Left ventricle myocardium superior (tissue), 1 donor: ENCODE measurements around the gene ITGAV. TPM values are rescaled to one million over a fixed set of nuclear protein-coding genes. Genes with fewer than 3 reads are reported as not detected.

Experiments used
- ATAC-seq: fragments of 200-7000 bp; cut with Tn5 transposase; one replicate; pipeline ENCODE4 v1.9.1; 2020; ENCODE audit warnings: mild to moderate bottlenecking, moderate library complexity
- DNase-seq: peaks from one replicate; pipeline ENCODE4 v3.0.0-alpha.2; 2020
- intact Hi-C: fragments of 100-400 bp; cut with micrococcal nuclease; formaldehyde crosslinking; loops from one replicate; pipeline ENCODE4 v1.11.0; 2022
- total RNA-seq: library from RNA; stranded (reverse); fragmentation: NEBNext Ultra II Directional; extraction: Animal tissue kit (Norgen Biotek cat#: 25700); gene quantifications from one replicate; pipeline ENCODE4 v1.2.1, GENCODE V29; 2021
- donor health status: DM: no; HTN: yes; CAD: no; lungs with severe emphysema.

ITGAV gene
- total RNA-seq, 1 donor from 2014 or later, result 143 TPM

GRCh38 chr2:186607660-186608324, 17.9 kb downstream of the ITGAV start:
- intact Hi-C loops, result no loop called here
- ATAC-seq, result peak; percentile 91
- DNase-seq, result no peak

- intact Hi-C loops, result no loop called here
- DNase-seq, result no peak
- no peak for ATAC-seq
Measured at GRCh38 chr2:186610785-186611184, 20.9 kb downstream of the ITGAV start.

DNA sequence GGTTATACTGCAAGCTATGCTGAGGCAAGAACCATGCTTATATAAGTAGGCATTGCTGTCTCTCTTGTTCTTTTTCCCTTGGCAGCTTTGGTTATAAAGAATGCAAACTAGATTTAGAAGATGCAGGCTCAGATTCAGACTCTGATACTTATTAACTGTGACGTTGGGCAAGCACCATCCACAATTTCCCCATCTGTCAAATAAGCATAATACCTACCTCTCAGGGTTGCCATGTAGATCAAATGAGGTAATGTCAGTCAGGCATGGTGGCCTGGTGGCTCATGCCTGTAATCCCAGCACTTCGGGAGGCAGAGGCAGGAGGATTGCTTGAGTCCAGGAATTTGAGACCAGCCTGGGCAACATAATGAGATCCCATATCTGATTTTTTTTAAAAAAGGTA, 21.7 kb downstream of the ITGAV start:
- intact Hi-C loops, result no loop called here
- ATAC-seq (no peak), DNase-seq (no peak)

GRCh38 chr2:186612026-186612425, 22.2 kb downstream of the ITGAV start:
- no peak for DNase-seq
- no peak for ATAC-seq
- intact Hi-C loops, result no loop called here

DNA sequence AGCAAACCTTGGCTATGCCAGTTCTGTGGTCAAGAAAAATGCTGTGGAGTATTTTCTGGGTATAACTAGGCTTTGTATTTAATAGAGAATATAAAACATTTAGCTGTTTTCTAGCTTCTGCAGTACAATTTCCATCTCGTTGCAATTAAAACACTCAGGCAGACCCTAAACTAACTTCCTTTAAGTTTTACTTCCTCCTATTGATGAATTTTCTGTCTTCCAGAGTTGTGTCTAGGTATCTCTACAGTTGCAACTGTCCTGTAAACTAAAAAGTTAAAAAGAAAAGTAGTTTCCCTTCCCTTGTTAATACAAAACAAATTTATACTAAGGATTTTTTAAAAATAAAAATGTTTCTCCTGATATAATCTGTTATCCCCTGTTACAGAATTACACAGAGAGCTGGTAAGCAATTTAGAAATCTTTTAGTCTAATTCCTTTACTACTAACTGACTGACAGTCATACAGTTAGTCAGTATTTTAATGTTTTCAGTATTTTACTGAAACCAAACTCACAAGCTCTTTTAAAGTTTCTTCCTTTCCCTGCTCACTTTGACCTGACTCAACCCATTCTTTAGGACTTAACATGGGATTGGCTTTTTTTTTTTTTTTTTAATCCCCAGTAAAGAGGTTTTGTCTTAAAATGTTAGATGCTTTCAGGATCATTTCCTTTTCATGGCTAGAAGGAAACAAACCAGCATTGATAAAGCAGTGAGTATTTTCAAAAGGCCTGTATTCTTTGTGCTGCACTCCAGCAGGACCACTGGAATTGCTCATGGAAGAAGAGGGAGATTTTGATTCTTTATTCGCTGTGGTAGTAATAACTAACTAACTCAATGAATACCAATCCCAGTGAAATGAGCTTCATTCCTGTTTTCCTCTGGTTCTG, 22.9 kb downstream of the ITGAV start:
- DNase-seq, result no peak
- intact Hi-C loops, result no loop called here
- ATAC-seq, result no peak

- DNase-seq (no peak), ATAC-seq (no peak)
- intact Hi-C loops, result no loop called here
Measured at GRCh38 chr2:186614373-186614772, 24.5 kb downstream of the ITGAV start.

DNA sequence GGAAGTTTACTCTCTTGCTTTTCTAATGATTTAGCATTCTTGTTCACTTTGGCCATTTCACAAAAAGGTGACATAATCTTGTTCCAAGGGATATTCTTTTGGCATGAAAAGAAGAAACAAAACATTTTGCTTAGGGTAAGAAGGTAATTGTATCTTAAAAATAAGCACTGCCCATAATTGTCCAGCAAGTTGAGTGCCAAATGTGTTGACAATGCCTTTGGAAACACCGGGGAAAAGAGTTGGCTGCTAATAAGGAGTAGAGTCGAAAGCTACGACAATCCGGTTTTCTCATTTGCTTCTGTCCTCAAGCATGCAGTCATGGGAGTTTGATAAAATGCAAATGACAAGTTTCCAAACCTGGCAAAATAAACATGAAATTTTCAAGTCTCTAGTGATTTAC, 27.3 kb downstream of the ITGAV start:
- ATAC-seq, result peak; percentile 70
- intact Hi-C loops, result no loop called here
- no peak for DNase-seq

DNA sequence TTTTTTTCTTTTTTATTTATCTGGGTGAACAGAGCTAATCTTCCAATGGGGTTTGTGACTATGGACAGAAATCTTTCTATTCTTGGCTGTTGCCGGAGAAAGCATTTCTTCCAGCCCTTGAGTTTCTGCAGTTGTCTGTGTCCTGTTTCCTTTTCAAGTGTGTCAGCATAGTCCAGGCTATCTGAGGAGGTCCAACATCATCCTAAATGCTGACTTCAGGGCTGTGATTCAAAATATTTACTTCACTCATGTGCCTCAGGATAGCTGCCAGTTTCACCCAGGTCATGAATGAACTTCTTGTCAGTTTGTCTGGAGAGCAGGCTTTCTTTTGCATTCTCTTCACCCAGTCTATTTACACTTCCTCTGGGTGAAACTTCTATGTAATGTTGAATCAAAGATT, 27.9 kb downstream of the ITGAV start:
- intact Hi-C loops, result no loop called here
- ATAC-seq (peak; percentile 81), DNase-seq (no peak)

GRCh38 chr2:186618696-186619095, 28.8 kb downstream of the ITGAV start:
- ATAC-seq (no peak), DNase-seq (no peak)
- intact Hi-C loops, result no loop called here

DNA sequence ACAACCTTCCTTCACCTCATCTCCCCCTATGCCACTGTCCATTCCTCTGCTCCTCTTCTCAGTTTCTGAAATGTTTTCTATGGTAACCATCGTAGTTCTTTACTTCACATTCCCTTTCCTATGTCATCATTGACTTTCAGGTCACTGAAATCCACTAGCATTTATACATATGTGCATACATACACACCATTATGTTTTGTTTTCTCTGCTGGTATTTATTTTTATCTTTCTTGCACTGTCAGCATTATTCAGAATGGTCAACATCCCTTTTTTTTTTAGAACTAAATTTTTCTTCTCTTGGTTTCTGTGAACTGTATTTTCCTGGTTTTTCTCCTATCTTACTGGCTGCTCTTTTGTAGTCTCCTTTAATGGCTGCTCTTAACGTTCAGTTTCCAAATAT, 33.2 kb downstream of the ITGAV start:
- ATAC-seq, result no peak
- no peak for DNase-seq
- intact Hi-C loops, result no loop called here

DNA sequence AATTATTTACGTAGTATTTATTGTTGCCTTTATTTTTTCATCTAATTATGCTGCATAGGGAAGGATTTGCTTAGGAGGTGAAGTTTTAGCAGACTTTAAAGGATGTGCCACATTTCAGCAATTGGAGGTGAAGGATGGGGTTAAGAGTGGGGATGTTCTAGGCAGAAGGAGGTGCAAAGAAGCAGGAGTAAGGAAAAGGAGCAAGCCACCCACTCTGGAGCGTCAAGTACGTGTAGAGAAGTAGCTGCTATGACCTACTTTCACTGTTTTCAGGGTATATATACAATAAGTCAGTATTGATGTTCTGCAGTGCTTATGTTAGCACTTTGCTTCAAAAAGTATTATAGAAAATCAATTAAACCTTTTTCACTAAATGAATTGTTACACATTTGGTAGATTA, 34.4 kb downstream of the ITGAV start:
- ATAC-seq, result no peak
- no peak for DNase-seq

DNA sequence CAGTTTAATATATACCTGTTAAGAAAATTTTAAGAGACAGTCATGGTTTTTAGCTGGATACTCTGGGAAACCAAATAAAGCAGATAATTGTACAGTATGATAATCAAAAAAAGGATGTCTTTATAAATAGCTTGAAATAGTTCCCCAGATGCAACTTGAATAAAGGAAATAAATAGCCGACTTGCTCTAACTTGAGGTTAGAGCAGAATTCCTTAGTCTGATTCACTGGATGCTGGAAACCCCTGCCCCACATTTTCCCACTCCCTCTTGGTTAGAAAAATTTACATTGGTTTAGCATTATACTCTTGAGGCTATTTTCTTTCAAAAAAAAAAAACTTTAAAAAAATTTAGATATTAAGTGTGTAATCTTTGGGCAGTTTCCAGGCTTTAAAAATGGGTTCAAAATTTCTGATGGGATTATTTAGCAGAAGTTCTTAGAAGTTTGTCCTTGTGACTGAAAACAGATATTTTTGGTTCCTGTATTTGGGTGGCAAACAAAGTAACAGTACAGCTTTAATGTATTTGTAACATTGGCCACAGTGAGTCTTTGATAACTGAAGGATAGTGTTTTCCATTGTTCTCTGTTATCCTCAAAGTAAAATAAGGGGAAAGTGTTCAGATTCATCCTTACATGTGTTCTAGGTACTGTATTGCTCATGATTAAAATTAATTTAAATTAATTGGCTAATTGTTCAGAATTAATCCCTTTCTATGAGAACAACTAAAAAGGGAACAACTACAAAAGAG, 39.6 kb downstream of the ITGAV start:
- intact Hi-C loops, result no loop called here
- ATAC-seq (no peak), DNase-seq (no peak)

More for the DNA sequence above, 34.4 kb downstream of the ITGAV start:
- intact Hi-C loops, result no loop called here

DNA sequence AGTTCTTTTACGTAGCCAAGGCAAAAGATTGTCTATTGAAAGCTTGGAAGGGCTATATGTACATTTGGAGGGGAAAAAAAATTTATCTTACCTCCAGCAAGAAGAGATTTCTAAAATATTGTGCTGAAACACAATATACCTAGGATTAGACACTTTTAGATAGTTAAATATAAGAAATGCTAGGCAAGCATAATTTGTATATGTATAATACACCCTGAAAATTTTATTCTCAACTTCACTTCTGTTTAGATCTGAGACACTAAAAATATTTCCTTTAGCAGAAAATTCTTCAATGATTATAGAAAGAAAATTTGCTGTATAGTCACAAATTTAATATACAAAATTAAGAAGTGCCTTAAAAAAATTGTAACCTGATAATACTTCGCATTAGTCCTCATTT, 42.6 kb downstream of the ITGAV start:
- intact Hi-C loops, result no loop called here
- ATAC-seq (no peak), DNase-seq (no peak)

GRCh38 chr2:186634701-186635100, 44.8 kb downstream of the ITGAV start:
- DNase-seq (no peak), ATAC-seq (no peak)
- intact Hi-C loops, result no loop called here

DNA sequence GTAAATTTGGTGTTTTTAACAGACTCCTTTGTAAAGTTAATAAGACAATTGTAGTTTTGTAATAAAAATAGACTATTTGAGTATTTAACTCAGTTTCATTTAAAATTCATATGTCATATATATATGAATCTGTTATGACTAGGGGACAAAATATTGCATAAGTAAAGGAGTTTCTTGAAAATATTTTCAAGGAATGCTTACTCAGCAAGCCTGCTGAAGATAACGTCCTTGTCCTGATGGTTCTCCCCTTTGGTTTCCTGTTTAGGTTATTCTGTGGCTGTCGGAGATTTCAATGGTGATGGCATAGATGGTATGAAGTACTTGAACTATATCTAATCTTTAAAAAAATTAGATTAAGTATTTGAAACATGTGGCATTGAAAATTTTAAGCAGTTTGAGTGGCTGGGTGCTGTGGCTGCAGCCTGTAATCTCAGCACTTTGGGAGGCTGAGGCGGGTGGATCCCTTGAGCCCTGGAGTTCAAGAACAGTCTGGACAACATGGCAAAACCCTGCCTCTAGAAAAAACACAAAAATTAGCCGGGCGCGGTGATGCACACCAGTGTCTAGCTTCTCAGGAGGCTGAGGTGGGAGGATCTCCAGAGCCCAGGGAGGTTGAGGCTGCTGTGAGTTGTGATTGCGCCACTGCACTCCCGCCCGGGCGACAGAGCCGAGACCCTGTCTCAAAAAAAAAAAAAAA, 47.1 kb downstream of the ITGAV start:
- ATAC-seq (no peak), DNase-seq (no peak)
- intact Hi-C loops, result no loop called here

- ATAC-seq, result no peak
- intact Hi-C loops, result no loop called here
- DNase-seq, result no peak
Measured at GRCh38 chr2:186637497-186637800, 47.6 kb downstream of the ITGAV start.

GRCh38 chr2:186639939-186640338, 50.1 kb downstream of the ITGAV start:
- intact Hi-C loops, result loop anchor here (2.0 kb wide), 1 partner anchor 135 kb away; no protein-coding TSS in a partner anchor
- DNase-seq, result no peak
- ATAC-seq, result no peak

DNA sequence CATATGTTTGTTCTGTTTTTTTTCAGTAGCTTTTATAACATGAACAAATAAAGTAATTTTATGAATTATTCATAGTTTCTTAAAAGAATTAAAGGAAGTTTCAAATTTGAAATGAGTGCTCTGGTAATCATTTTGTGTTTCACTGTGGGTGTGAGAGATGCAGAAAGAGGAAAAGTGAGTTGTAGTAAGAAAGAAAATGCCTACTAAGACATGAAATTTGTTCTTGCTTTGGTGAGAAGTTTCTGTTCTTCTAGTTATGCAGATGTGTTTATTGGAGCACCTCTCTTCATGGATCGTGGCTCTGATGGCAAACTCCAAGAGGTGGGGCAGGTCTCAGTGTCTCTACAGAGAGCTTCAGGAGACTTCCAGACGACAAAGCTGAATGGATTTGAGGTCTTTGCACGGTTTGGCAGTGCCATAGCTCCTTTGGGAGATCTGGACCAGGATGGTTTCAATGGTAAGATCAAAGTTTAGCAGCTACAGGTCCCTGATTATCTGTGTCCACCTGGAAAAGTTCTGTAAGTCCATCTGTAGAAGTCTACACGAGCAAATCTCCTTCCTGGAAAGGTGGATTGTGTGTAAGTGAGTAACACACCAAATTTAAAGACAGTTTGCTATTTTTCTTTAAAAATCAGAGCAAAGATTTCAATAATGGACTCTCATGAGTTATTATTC, 51.4 kb downstream of the ITGAV start:
- ATAC-seq (no peak), DNase-seq (no peak)
- intact Hi-C loops, result loop anchor here (2.0 kb wide), 1 partner anchor 136 kb away; no protein-coding TSS in a partner anchor

GRCh38 chr2:186641807-186642321, 52.0 kb downstream of the ITGAV start:
- ATAC-seq, result peak; percentile 90
- no peak for DNase-seq
- intact Hi-C loops, result loop anchor here (2.0 kb wide), 1 partner anchor 137 kb away; no protein-coding TSS in a partner anchor
